Measurements from ENCODE around the gene TRIP6.
A peak's percentile ranks its signal among the peaks of the same experiment; 100 is the strongest.

TRIP6 gene, protein sequence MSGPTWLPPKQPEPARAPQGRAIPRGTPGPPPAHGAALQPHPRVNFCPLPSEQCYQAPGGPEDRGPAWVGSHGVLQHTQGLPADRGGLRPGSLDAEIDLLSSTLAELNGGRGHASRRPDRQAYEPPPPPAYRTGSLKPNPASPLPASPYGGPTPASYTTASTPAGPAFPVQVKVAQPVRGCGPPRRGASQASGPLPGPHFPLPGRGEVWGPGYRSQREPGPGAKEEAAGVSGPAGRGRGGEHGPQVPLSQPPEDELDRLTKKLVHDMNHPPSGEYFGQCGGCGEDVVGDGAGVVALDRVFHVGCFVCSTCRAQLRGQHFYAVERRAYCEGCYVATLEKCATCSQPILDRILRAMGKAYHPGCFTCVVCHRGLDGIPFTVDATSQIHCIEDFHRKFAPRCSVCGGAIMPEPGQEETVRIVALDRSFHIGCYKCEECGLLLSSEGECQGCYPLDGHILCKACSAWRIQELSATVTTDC

DNA sequence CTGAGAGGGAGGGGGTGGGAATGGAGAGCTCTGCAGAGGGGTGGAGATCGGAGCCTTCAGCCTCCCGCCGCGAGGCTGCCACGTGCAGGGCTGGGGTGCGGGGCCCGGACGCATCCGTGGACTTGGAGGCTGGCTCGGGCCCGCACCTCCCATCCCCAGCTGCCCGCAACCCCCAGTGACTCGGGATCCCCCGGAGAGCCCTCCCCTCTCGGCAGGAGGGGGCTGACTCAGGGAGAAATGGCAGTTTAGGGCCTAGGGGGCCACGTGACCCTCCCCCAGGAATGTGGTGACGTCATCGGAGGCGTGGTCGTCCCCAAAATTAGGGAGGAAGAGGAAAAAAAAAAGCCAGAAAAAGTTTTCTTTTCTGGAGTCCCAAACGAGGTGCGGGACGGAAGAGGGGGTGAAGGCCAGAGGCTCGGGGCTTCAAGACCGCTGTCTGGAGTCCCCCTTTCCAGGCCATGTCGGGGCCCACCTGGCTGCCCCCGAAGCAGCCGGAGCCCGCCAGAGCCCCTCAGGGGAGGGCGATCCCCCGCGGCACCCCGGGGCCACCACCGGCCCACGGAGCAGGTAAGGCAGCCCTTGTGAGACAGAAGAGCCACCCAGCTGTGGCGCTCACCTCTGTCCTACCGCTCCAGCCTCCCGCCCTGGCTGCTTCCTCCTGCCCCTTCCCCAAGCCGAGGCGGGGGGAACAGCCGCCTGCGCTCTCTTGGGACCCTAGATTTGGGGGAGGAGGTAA is at the start of gene TRIP6:
Gene TRIP6, plus strand, starts transcription at position 348 of the 736 bp plus-strand sequence. Its CDS starts 111 bp downstream, at position 459.
- WGBS (ENCODE audit: insufficient coverage, insufficient read length): no CpG with 5 or more reads among the region's 42 CpGs

DNA sequence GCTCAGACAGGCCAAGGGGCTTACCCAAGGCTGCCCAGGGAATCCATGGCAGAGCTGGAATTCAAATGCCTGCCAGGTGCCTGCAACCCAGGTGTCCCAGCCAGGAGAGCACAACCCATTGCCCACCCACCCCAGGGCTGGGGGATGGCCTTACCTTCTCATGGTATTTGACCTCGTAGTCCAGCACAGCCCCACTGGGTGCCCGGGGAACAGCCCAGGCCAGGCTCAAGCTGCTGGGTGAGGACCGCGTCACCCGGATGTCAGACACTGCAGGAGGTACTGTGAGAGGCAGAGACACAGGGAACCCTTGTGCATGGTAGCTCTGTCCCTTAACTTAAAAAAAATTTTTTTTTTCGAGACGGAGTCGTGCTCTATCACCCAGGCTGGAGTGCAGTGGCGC is 48.8 kb upstream of the TRIP6 start:
- no peak for DNase-seq (ENCODE audit: low read depth, low spot score)
- peaks cover 59% of the 10 kb centered on the region for H3K36me3 ChIP-seq (ENCODE audit: control insufficient read depth, insufficient read depth, low read length)
- no peak overlapping the region for H3K27ac ChIP-seq (ENCODE audit: low read length)
- H3K4me3 ChIP-seq (ENCODE audit: low read length): no peak overlapping the region
- H3K4me1 ChIP-seq (ENCODE audit: control insufficient read depth, insufficient read depth, low read length): no peaks in the 10 kb centered on the region
- H3K9me3 ChIP-seq (ENCODE audit: control insufficient read depth, insufficient read depth, low read length): no peaks in the 10 kb centered on the region
- WGBS (ENCODE audit: insufficient coverage, insufficient read length): no CpG with 5 or more reads among the region's 9 CpGs
- H3K27me3 ChIP-seq (ENCODE audit: control insufficient read depth, insufficient read depth, low read length): no peaks in the 10 kb centered on the region

More for the DNA sequence above, at the start of gene TRIP6:
- Histone ChIP-seq H3K4me1 (ENCODE audit: control insufficient read depth, insufficient read depth, low read length) (peaks cover 5% of the 10 kb centered on the region; the same call in 1 of the 2 replicates), H3K4me3 (ENCODE audit: low read length) (peak within 1 kb of the TSS; percentile 90), H3K27me3 (ENCODE audit: control insufficient read depth, insufficient read depth, low read length) (no peaks in the 10 kb centered on the region), H3K36me3 (ENCODE audit: control insufficient read depth, insufficient read depth, low read length) (peaks cover 18% of the 10 kb centered on the region), H3K9me3 (ENCODE audit: control insufficient read depth, insufficient read depth, low read length) (no peaks in the 10 kb centered on the region), H3K27ac (ENCODE audit: low read length) (no peak within 1 kb of the TSS)
- DNase-seq (ENCODE audit: low read depth, low spot score): peak; percentile 72

DNA sequence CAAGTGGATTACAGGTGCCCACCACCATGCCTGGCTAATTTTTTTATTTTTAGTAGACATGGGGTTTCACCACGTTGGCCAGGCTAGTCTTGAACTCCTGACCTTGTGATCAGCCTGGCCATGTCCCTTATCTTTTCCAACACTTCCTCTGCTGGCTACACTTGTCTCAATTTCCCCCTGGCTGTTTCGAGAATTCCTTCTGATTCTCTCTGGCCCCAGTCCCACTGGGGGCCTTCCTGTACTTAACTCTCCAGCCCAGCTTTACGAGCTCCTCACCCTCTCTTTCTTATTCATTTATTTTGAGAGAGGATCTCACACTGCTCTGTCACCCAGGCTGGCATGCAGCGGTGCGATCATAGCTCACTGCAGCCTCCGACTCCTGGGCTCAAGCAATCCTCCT is 48.4 kb upstream of the TRIP6 start:
- no peak for DNase-seq (ENCODE audit: low read depth, low spot score)
- Histone ChIP-seq H3K36me3 (ENCODE audit: control insufficient read depth, insufficient read depth, low read length) (peaks cover 59% of the 10 kb centered on the region), H3K27me3 (ENCODE audit: control insufficient read depth, insufficient read depth, low read length) (no peaks in the 10 kb centered on the region), H3K4me3 (ENCODE audit: low read length) (no peak overlapping the region), H3K9me3 (ENCODE audit: control insufficient read depth, insufficient read depth, low read length) (no peaks in the 10 kb centered on the region), H3K4me1 (ENCODE audit: control insufficient read depth, insufficient read depth, low read length) (no peaks in the 10 kb centered on the region), H3K27ac (ENCODE audit: low read length) (no peak overlapping the region)
- WGBS (ENCODE audit: insufficient coverage, insufficient read length): no CpG with 5 or more reads among the region's 6 CpGs

DNA sequence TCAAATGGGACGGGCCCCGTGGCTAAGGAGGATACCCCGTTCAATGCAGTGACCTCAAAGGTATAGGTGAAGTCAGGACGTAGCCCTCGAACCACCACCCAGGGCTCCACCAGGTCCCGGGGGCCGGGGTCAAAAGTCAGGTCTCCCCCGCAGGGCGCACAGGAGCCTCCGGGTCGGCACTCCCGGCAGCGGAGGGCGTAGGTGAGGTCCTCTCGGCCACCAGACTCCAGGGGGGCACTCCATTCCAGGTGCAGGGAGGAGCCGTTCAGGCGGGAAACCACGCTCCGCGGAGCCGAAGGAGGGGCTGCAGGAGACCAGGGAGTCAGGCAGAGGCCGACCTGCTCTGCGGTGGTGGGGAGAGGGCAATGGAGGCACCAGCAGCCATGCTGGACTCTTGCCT is 47.6 kb upstream of the TRIP6 start:
- no peaks in the 10 kb centered on the region for H3K9me3 ChIP-seq (ENCODE audit: control insufficient read depth, insufficient read depth, low read length)
- H3K27ac ChIP-seq (ENCODE audit: low read length): no peak overlapping the region
- no CpG with 5 or more reads among the region's 23 CpGs for WGBS (ENCODE audit: insufficient coverage, insufficient read length)
- peaks cover 56% of the 10 kb centered on the region for H3K36me3 ChIP-seq (ENCODE audit: control insufficient read depth, insufficient read depth, low read length)
- H3K4me1 ChIP-seq (ENCODE audit: control insufficient read depth, insufficient read depth, low read length): no peaks in the 10 kb centered on the region
- H3K27me3 ChIP-seq (ENCODE audit: control insufficient read depth, insufficient read depth, low read length): no peaks in the 10 kb centered on the region
- no peak overlapping the region for H3K4me3 ChIP-seq (ENCODE audit: low read length)
- no peak for DNase-seq (ENCODE audit: low read depth, low spot score)

DNA sequence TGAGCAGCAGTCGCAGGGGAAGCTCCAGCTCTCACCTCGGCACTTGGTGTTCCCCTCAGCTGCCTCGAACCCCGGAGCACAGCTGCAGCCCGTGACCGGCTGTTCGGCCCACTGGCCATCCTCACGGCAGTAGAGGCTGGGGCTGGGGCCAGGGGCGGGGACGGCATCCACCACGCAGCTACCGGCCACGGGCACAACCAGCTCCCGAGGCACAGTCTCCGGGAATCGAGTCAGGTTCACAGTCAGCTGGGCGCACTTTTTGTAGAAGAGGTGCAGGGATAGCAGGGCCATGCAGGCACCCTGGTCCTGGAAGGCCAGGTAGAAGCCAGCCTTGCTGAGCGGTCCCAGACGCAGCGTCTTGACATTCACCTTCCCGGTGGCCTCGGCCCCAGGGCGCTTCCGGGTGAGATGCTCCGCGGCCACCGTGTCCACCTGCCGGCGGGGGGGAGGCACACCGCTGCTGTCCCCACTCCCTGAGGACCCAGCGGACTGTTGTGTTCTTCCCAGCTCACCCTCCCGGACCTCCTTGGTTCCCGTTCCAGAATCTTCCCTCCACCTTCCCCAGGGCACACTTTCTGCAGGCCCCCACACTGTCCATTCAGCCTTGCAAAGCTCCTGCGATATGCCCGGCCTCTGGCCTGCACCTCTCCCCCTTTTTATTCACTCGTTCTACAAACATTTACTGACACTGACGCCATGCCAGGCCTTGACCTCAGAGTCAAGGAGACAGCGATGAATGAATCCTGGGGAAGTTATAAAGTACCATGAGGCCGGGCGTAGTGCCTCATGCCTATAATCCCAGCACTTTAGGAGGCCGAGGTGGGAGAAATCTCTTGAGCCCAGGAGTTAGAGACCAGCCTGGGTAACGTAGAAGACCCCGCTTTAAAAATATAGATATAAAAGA is 44.7 kb upstream of the TRIP6 start:
- WGBS (ENCODE audit: insufficient coverage, insufficient read length): no CpG with 5 or more reads among the region's 43 CpGs
- Histone ChIP-seq H3K9me3 (ENCODE audit: control insufficient read depth, insufficient read depth, low read length) (no peaks in the 10 kb centered on the region), H3K4me3 (ENCODE audit: low read length) (no peak overlapping the region), H3K36me3 (ENCODE audit: control insufficient read depth, insufficient read depth, low read length) (peaks cover 44% of the 10 kb centered on the region), H3K4me1 (ENCODE audit: control insufficient read depth, insufficient read depth, low read length) (0 out of 2 replicates have a peak, but pooled peaks cover 2% of the 10 kb centered on the region), H3K27me3 (ENCODE audit: control insufficient read depth, insufficient read depth, low read length) (no peaks in the 10 kb centered on the region), H3K27ac (ENCODE audit: low read length) (no peak overlapping the region)
- DNase-seq (ENCODE audit: low read depth, low spot score): no peak

DNA sequence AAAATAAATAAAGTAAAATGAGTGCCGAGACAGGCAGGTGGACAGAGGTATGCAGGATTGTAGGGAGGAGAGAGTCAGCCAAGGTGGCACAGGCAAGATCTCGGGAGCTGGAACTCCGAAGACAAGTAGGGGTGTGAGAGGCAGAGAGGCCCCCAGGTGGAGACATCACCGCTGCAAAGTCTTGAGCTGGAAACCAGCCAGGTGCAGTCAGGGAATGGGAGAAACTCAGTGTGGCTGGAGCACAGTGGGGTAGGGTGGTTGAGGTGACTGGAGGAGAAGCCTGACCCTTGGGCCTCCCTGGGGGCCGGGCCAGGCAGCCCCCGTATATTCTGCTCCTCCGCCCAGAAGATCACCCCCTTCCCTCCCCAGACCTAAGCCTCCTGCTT is 44.1 kb upstream of the TRIP6 start:
- H3K4me1 ChIP-seq (ENCODE audit: control insufficient read depth, insufficient read depth, low read length): 0 out of 2 replicates have a peak, but pooled peaks cover 2% of the 10 kb centered on the region
- no peak overlapping the region for H3K27ac ChIP-seq (ENCODE audit: low read length)
- H3K27me3 ChIP-seq (ENCODE audit: control insufficient read depth, insufficient read depth, low read length): no peaks in the 10 kb centered on the region
- peaks cover 43% of the 10 kb centered on the region for H3K36me3 ChIP-seq (ENCODE audit: control insufficient read depth, insufficient read depth, low read length)
- H3K4me3 ChIP-seq (ENCODE audit: low read length): no peak overlapping the region
- no peak for DNase-seq (ENCODE audit: low read depth, low spot score)
- WGBS (ENCODE audit: insufficient coverage, insufficient read length): 100% methylated on average over 1 of the region's 7 CpGs
- no peaks in the 10 kb centered on the region for H3K9me3 ChIP-seq (ENCODE audit: control insufficient read depth, insufficient read depth, low read length)

DNA sequence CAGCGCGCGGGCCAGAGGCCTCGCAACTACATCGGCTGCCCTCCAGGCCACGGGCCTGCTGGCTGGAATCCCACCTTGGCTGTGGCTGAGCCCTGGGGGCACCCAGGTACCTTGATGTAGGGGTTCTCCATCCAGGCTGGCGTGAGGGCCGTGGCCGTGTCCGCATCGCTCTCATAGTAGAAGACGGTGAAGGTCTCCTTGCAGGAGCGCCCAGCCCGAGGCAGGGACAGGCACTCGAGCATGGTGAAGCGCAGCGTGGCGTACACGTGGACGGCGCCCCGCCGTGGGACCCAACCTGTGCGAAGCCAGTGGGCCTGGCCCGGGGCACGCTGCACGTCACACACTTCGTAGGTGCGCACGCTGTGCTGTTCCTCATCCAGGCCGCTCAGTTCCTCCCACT is 43.7 kb upstream of the TRIP6 start:
- no peak overlapping the region for H3K27ac ChIP-seq (ENCODE audit: low read length)
- H3K36me3 ChIP-seq (ENCODE audit: control insufficient read depth, insufficient read depth, low read length): peaks cover 40% of the 10 kb centered on the region
- no peaks in the 10 kb centered on the region for H3K27me3 ChIP-seq (ENCODE audit: control insufficient read depth, insufficient read depth, low read length)
- no peaks in the 10 kb centered on the region for H3K9me3 ChIP-seq (ENCODE audit: control insufficient read depth, insufficient read depth, low read length)
- no peak for DNase-seq (ENCODE audit: low read depth, low spot score)
- H3K4me1 ChIP-seq (ENCODE audit: control insufficient read depth, insufficient read depth, low read length): 0 out of 2 replicates have a peak, but pooled peaks cover 2% of the 10 kb centered on the region
- no peak overlapping the region for H3K4me3 ChIP-seq (ENCODE audit: low read length)
- WGBS (ENCODE audit: insufficient coverage, insufficient read length): no CpG with 5 or more reads among the region's 31 CpGs

DNA sequence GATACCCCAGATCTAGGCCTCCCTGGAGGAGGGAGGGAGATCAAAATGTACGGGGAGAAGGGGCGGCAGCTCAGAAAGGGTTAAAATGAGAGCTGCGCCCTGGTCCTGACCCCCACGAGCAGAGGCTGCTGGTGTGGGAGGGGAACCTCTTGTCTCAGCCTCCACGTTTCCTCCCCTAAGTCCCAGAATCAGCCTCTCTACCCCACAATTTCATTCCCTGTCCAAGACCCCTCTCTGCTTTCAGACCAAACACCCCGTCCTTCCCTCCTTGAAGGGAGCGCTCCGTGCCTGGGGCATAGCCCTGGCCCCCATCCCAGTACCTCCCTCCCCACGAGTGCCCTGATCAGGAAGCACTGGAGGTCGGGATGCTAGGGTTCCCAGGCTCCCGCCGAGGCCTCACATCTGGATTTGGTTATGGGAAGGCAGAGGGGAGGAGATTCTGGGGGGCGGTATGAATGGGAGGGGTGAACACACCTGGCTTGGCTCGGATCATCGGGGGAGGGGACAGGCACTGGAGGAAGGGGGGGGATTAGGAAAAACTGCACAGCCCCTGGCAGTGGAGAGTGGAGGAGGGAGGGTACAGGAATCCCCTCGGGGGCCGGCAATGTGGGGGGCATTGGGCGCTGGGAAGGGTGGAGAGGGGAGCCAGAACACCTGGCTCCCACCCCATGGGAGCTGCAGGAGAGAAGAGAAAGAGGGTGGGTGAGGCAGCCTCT is 42.5 kb upstream of the TRIP6 start:
- no peaks in the 10 kb centered on the region for H3K27me3 ChIP-seq (ENCODE audit: control insufficient read depth, insufficient read depth, low read length)
- 0 out of 2 replicates have a peak, but pooled peaks cover 2% of the 10 kb centered on the region for H3K4me1 ChIP-seq (ENCODE audit: control insufficient read depth, insufficient read depth, low read length)
- no peak overlapping the region for H3K27ac ChIP-seq (ENCODE audit: low read length)
- no CpG with 5 or more reads among the region's 18 CpGs for WGBS (ENCODE audit: insufficient coverage, insufficient read length)
- DNase-seq (ENCODE audit: low read depth, low spot score): no peak
- no peaks in the 10 kb centered on the region for H3K9me3 ChIP-seq (ENCODE audit: control insufficient read depth, insufficient read depth, low read length)
- peaks cover 35% of the 10 kb centered on the region for H3K36me3 ChIP-seq (ENCODE audit: control insufficient read depth, insufficient read depth, low read length)
- no peak overlapping the region for H3K4me3 ChIP-seq (ENCODE audit: low read length)

DNA sequence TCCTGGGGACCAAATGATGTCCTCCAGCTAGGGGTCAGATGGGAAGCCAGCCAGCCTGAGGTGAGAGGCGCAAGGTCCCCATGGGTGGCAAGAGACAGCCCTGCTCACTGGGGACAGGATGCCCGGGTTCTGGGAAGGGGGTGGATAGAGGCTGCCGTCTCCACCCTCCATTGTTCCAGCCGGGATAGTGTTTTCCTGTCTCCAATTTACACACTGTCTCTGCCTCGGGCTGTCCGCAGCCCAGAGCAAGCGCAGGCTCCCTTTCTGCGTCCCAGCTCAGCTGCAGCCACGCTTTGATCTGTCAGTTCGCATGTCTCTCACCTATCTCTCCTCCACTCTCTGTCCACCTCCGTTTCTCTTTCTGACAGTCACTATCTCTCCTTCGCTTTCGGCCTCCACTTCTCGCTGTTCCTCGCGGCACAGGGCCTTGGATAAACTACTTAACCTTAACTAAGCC is 41.9 kb upstream of the TRIP6 start:
- no peaks in the 10 kb centered on the region for H3K27me3 ChIP-seq (ENCODE audit: control insufficient read depth, insufficient read depth, low read length)
- no peak for DNase-seq (ENCODE audit: low read depth, low spot score)
- H3K36me3 ChIP-seq (ENCODE audit: control insufficient read depth, insufficient read depth, low read length): peaks cover 29% of the 10 kb centered on the region
- H3K27ac ChIP-seq (ENCODE audit: low read length): no peak overlapping the region
- 0 out of 2 replicates have a peak, but pooled peaks cover 2% of the 10 kb centered on the region for H3K4me1 ChIP-seq (ENCODE audit: control insufficient read depth, insufficient read depth, low read length)
- no CpG with 5 or more reads among the region's 16 CpGs for WGBS (ENCODE audit: insufficient coverage, insufficient read length)
- H3K4me3 ChIP-seq (ENCODE audit: low read length): peak overlapping the region; percentile 1; the same call in 1 of the 2 replicates
- no peaks in the 10 kb centered on the region for H3K9me3 ChIP-seq (ENCODE audit: control insufficient read depth, insufficient read depth, low read length)
